HepG2 (cell line): ENCODE results near the gene CTSA. TPM values are rescaled to one million over a fixed set of nuclear protein-coding genes. Genes with fewer than 3 reads are reported as not detected.
A peak's percentile ranks its signal among the peaks of the same experiment; 100 is the strongest.

Source experiments
- ASH2L ChIP-seq: fragments of 300-600, 200-600 bp; sonication (generic); IDR thresholded peaks from 2 replicates; pipeline ENCODE4 v1.7.0; 2017; ENCODE audit warnings: low read depth, mild to moderate bottlenecking, moderate library complexity, mixed read lengths, low read length; ENCODE audit not compliant: insufficient read length
- ATF7 ChIP-seq, 2 experiments: fragments of 450-650 bp in 1 of 2; sonication (generic) in 1 of 2; formaldehyde crosslinking in 1 of 2; IDR thresholded peaks; 2 replicates each; pipeline versions ENCODE4 v1.4.0 to v1.6.1; 2016 to 2020; ENCODE audit warnings: antibody characterized with exemption in 1 of 2, mild to moderate bottlenecking in 1 of 2, missing genetic modification reagents in 1 of 2
- MAFF ChIP-seq: IDR thresholded peaks from 2 replicates; pipeline ENCODE4 v1.6.1; 2011; ENCODE audit warnings: low read depth, low read length, improper control_type of control experiment
- PBX2 ChIP-seq: IDR thresholded peaks from 2 replicates; pipeline ENCODE4 v1.6.1; 2016; ENCODE audit warnings: control low read depth
- PITX1 ChIP-seq: sonication (generic); formaldehyde crosslinking; IDR thresholded peaks from 2 replicates; pipeline ENCODE4 v1.5.1; 2020; ENCODE audit warnings: mild to moderate bottlenecking, missing genetic modification reagents
- PTBP1 ChIP-seq: fragments of 200-400 bp; formaldehyde crosslinking; IDR thresholded peaks from 2 replicates; pipeline ENCODE4 v1.6.1; 2018; ENCODE audit warnings: low read length, low read depth; ENCODE audit not compliant: poor library complexity, severe bottlenecking
- SSRP1 ChIP-seq: IDR thresholded peaks from 2 replicates; pipeline ENCODE4 v1.6.1; 2016; ENCODE audit warnings: control low read depth
- TGIF2 ChIP-seq: IDR thresholded peaks from 2 replicates; pipeline ENCODE4 v1.6.1; 2016; ENCODE audit warnings: control low read depth, missing compliant biosample characterization
- ZBTB1 ChIP-seq: sonication (generic); formaldehyde crosslinking; IDR thresholded peaks from 2 replicates; pipeline ENCODE4 v1.4.0; 2020; ENCODE audit warnings: missing genetic modification reagents, borderline replicate concordance
- ZBTB2 ChIP-seq: sonication (generic); formaldehyde crosslinking; IDR thresholded peaks from 2 replicates; pipeline ENCODE4 v1.8.0; 2022; ENCODE audit warnings: low read depth, missing genetic modification reagents
- ZBTB7B ChIP-seq: sonication (generic); formaldehyde crosslinking; IDR thresholded peaks from 2 replicates; pipeline ENCODE4 v1.4.0; 2020; ENCODE audit warnings: missing genetic modification reagents
- ZNF30 ChIP-seq: sonication (generic); formaldehyde crosslinking; IDR thresholded peaks from 2 replicates; pipeline ENCODE4 v1.5.0; 2020; ENCODE audit warnings: mild to moderate bottlenecking, missing genetic modification reagents
- ZNF644 ChIP-seq: IDR thresholded peaks from 2 replicates; pipeline ENCODE4 v1.6.1; 2016; ENCODE audit warnings: low read depth
- ZNF775 ChIP-seq: sonication (generic); formaldehyde crosslinking; IDR thresholded peaks from 2 replicates; pipeline ENCODE4 v1.4.0; 2020; ENCODE audit warnings: missing genetic modification reagents, mild to moderate bottlenecking, moderate library complexity, borderline replicate concordance
- ZSCAN9 ChIP-seq: IDR thresholded peaks from 2 replicates; pipeline ENCODE4 v1.6.1; 2016; ENCODE audit warnings: borderline replicate concordance
- polyA plus RNA-seq, 8 experiments: library from polyadenylated mRNA; depleted of rRNA in 3 of 8; stranded (reverse) in 7 of 8; unstranded in 1 of 8; fragments of >200 nt; fragmentation: Illumina TruSeq in 4 of 8; extraction: Trizol in 4 of 8; gene quantifications; 2 replicates each; pipeline versions ENCODE4 v1.2.1 to v1.2.3, GENCODE V29; 2011 to 2016; ENCODE audit warnings: low read depth in 4 of 8, missing spikeins in 1 of 8, mixed read lengths in 1 of 8; ENCODE audit not compliant: insufficient read depth in 1 of 8
- total RNA-seq, 5 experiments: library from RNA; depleted of rRNA; stranded (reverse); fragments of >200 nt; fragmentation: Illumina TruSeq; extraction: Trizol; gene quantifications; 2 replicates each; pipeline ENCODE4 v1.2.3, GENCODE V29; 2016; ENCODE audit warnings: low read depth in 1 of 5
- TF ChIP-seq, protein P1 (sequence below): IDR thresholded peaks from 2 replicates; pipeline ENCODE4 v1.6.1; 2016
- TF ChIP-seq, protein P2 (sequence below): IDR thresholded peaks from 2 replicates; pipeline ENCODE4 v1.6.1; 2016; ENCODE audit warnings: low read depth, control low read depth
- TF ChIP-seq, protein P3 (sequence below): sonication (generic); formaldehyde crosslinking; IDR thresholded peaks from 2 replicates; pipeline ENCODE4 v1.4.0; 2020; ENCODE audit warnings: mild to moderate bottlenecking, missing genetic modification reagents
- TF ChIP-seq, protein P4 (sequence below): IDR thresholded peaks from 2 replicates; pipeline ENCODE4 v1.6.1; 2016; ENCODE audit warnings: low read depth

CTSA gene
- total and polyA plus RNA-seq, 2 of the 13 experiments (the other 11 are each of a cell fraction or from before 2014, with no cell fraction given) = 202 to 231 TPM

DNA sequence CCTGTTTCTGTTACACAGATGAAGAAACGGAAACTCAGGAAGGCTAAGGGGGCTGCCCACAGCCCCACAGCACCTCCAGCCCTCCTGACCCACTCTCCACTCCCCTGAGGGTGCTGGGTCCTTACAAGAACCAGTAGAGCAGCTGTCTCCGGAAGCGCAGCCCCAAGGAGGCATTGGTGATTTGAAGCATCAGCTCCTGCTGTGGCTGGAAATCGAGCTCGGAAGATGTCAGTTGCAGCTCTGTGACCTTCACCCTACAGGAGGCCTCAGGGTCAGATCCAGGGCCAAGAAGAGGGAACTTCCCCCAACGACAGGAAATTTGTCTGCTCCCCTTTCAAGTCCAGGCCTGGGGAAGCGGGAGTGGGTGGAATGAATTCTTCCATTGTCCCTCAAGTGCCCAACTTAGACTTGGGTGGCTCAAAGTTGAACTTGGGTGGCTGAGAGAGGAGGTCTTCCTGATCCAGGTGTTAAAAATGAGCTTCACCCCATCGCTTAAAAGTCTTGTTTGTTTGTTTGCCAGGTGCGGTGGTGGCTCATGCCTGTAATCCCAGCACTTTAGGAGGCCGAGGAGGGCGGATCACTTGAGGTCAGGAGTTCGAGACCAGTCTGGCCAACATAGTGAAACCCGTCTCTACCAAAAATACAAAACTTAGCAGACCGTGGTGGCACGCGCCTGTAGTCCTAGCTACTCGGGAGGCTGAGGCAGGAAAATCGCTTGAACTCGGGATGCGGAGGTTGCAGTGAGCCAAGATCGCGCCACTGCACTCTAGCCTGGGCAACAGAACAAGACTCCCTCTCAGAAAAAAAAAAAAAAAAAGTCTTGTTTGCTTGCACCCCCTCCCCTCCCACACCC, 18.9 kb downstream of the CTSA start (continued):
- TF ChIP-seq, protein P1, sequence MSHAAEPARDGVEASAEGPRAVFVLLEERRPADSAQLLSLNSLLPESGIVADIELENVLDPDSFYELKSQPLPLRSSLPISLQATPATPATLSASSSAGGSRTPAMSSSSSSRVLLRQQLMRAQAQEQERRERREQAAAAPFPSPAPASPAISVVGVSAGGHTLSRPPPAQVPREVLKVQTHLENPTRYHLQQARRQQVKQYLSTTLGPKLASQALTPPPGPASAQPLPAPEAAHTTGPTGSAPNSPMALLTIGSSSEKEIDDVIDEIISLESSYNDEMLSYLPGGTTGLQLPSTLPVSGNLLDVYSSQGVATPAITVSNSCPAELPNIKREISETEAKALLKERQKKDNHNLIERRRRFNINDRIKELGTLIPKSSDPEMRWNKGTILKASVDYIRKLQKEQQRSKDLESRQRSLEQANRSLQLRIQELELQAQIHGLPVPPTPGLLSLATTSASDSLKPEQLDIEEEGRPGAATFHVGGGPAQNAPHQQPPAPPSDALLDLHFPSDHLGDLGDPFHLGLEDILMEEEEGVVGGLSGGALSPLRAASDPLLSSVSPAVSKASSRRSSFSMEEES = no peak; the same call in 1 of the 2 replicates
- TF ChIP-seq, protein P2, sequence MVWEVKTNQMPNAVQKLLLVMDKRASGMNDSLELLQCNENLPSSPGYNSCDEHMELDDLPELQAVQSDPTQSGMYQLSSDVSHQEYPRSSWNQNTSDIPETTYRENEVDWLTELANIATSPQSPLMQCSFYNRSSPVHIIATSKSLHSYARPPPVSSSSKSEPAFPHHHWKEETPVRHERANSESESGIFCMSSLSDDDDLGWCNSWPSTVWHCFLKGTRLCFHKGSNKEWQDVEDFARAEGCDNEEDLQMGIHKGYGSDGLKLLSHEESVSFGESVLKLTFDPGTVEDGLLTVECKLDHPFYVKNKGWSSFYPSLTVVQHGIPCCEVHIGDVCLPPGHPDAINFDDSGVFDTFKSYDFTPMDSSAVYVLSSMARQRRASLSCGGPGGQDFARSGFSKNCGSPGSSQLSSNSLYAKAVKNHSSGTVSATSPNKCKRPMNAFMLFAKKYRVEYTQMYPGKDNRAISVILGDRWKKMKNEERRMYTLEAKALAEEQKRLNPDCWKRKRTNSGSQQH (CRISPR knock-in tag) = peak; percentile 56; the same call in 1 of the 2 replicates
- 0 out of 2 replicates have a peak, but pooled peaks have one; percentile 61 for TF ChIP-seq TGIF2 (CRISPR knock-in tag)
- TF ChIP-seq ZBTB2 (CRISPR knock-in tag) = no peak
- TF ChIP-seq ATF7 (IDR thresholded peaks at IDR 0.05) = no peak
- TF ChIP-seq ATF7 (CRISPR knock-in tag; IDR thresholded peaks at IDR 0.05) = no peak
- no peak; the same call in 1 of the 2 replicates for TF ChIP-seq ZNF775
- TF ChIP-seq, protein P3, sequence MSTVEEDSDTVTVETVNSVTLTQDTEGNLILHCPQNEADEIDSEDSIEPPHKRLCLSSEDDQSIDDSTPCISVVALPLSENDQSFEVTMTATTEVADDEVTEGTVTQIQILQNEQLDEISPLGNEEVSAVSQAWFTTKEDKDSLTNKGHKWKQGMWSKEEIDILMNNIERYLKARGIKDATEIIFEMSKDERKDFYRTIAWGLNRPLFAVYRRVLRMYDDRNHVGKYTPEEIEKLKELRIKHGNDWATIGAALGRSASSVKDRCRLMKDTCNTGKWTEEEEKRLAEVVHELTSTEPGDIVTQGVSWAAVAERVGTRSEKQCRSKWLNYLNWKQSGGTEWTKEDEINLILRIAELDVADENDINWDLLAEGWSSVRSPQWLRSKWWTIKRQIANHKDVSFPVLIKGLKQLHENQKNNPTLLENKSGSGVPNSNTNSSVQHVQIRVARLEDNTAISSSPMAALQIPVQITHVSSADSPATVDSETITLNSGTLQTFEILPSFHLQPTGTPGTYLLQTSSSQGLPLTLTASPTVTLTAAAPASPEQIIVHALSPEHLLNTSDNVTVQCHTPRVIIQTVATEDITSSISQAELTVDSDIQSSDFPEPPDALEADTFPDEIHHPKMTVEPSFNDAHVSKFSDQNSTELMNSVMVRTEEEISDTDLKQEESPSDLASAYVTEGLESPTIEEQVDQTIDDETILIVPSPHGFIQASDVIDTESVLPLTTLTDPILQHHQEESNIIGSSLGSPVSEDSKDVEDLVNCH (CRISPR knock-in tag) = no peak
- no peak for TF ChIP-seq SSRP1 (CRISPR knock-in tag)
- TF ChIP-seq PITX1 = no peak
- TF ChIP-seq PBX2 (CRISPR knock-in tag) = no peak
- TF ChIP-seq MAFF = no peak
- TF ChIP-seq, protein P4, sequence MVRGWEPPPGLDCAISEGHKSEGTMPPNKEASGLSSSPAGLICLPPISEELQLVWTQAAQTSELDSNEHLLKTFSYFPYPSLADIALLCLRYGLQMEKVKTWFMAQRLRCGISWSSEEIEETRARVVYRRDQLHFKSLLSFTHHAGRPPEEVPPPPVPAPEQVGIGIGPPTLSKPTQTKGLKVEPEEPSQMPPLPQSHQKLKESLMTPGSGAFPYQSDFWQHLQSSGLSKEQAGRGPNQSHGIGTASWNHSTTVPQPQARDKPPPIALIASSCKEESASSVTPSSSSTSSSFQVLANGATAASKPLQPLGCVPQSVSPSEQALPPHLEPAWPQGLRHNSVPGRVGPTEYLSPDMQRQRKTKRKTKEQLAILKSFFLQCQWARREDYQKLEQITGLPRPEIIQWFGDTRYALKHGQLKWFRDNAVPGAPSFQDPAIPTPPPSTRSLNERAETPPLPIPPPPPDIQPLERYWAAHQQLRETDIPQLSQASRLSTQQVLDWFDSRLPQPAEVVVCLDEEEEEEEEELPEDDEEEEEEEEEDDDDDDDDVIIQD (CRISPR knock-in tag) = no peak
- no peak for TF ChIP-seq ZBTB1 (CRISPR knock-in tag)
- no peak for TF ChIP-seq ASH2L
- TF ChIP-seq ZSCAN9 (CRISPR knock-in tag) = no peak; the same call in 1 of the 2 replicates
- TF ChIP-seq ZBTB7B = no peak; the same call in 1 of the 2 replicates
- TF ChIP-seq ZNF644 (CRISPR knock-in tag) = 0 out of 2 replicates have a peak, but pooled peaks have one; percentile 31
- no peak for TF ChIP-seq ZNF30 (CRISPR knock-in tag)
- no peak for TF ChIP-seq PTBP1
